Prostate gland (tissue), 2 donors: ENCODE data around the gene C4A.

ENCODE experiments used
- POLR2A ChIP-seq: fragments of 450-650 bp; IDR thresholded peaks from one replicate; pipeline ENCODE4 v1.6.1; 2016; ENCODE audit warnings: antibody characterized with exemption, mild to moderate bottlenecking
- TF ChIP-seq, protein P1 (sequence below), 4 experiments: fragments of 200-600 bp in 2 of 4; fragments of 450-650 bp in 2 of 4; sonication (generic) in 2 of 4; IDR thresholded peaks; 1 replicate in 3 of 4; 2 replicates in 1 of 4; pipeline ENCODE4 v1.5.1; 2016 to 2019; ENCODE audit warnings: antibody characterized with exemption in 4 of 4, mild to moderate bottlenecking in 2 of 4, moderate library complexity in 2 of 4

- TF ChIP-seq, protein P1, sequence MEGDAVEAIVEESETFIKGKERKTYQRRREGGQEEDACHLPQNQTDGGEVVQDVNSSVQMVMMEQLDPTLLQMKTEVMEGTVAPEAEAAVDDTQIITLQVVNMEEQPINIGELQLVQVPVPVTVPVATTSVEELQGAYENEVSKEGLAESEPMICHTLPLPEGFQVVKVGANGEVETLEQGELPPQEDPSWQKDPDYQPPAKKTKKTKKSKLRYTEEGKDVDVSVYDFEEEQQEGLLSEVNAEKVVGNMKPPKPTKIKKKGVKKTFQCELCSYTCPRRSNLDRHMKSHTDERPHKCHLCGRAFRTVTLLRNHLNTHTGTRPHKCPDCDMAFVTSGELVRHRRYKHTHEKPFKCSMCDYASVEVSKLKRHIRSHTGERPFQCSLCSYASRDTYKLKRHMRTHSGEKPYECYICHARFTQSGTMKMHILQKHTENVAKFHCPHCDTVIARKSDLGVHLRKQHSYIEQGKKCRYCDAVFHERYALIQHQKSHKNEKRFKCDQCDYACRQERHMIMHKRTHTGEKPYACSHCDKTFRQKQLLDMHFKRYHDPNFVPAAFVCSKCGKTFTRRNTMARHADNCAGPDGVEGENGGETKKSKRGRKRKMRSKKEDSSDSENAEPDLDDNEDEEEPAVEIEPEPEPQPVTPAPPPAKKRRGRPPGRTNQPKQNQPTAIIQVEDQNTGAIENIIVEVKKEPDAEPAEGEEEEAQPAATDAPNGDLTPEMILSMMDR (IDR thresholded peaks at IDR 0.05): no peak
- TF ChIP-seq POLR2A: no peak
Observed at GRCh38 chr6:31979238-31979898, 2.5 kb upstream of the C4A start.
